Rectal smooth muscle tissue (tissue), 1 donor: ENCODE measurements around the gene L3MBTL4.

ENCODE experiments used
- H3K27ac ChIP-seq: one replicate; pipeline ENCODE4 v1.7.0; 2013; ENCODE audit warnings: low read depth, low read length, inconsistent platforms
- H3K27me3 ChIP-seq: one replicate; pipeline ENCODE4 v1.7.0; 2013; ENCODE audit warnings: low read length; ENCODE audit not compliant: control insufficient read depth, insufficient read depth
- H3K36me3 ChIP-seq: one replicate; pipeline ENCODE4 v1.7.0; 2013; ENCODE audit warnings: low read length; ENCODE audit not compliant: control insufficient read depth, insufficient read depth
- H3K4me1 ChIP-seq: one replicate; pipeline ENCODE4 v1.7.0; 2013; ENCODE audit warnings: low read length; ENCODE audit not compliant: control insufficient read depth, insufficient read depth
- H3K4me3 ChIP-seq: one replicate; pipeline ENCODE4 v1.7.0; 2013; ENCODE audit warnings: low read length
- H3K9ac ChIP-seq: one replicate; pipeline ENCODE4 v1.7.0; 2013; ENCODE audit warnings: low read length

Gene L3MBTL4

GRCh38 chr18:6132751-6133368 is 281.9 kb downstream of the L3MBTL4 start:
- H3K36me3 ChIP-seq: no peaks in the 10 kb centered on the region
- no peaks in the 10 kb centered on the region for H3K4me1 ChIP-seq
- H3K4me3 ChIP-seq: no peak overlapping the region
- H3K27me3 ChIP-seq: no peaks in the 10 kb centered on the region
- no peak overlapping the region for H3K9ac ChIP-seq
- H3K27ac ChIP-seq: no peak overlapping the region

GRCh38 chr18:6120820-6121279 is 293.9 kb downstream of the L3MBTL4 start:
- H3K36me3 ChIP-seq: no peaks in the 10 kb centered on the region
- H3K27ac ChIP-seq: no peak overlapping the region
- H3K9ac ChIP-seq: no peak overlapping the region
- no peak overlapping the region for H3K4me3 ChIP-seq
- no peaks in the 10 kb centered on the region for H3K27me3 ChIP-seq
- H3K4me1 ChIP-seq: no peaks in the 10 kb centered on the region

- no peaks in the 10 kb centered on the region for H3K4me1 ChIP-seq
- no peak overlapping the region for H3K9ac ChIP-seq
- no peak overlapping the region for H3K4me3 ChIP-seq
- H3K27me3 ChIP-seq: no peaks in the 10 kb centered on the region
- H3K27ac ChIP-seq: no peak overlapping the region
- no peaks in the 10 kb centered on the region for H3K36me3 ChIP-seq
These were observed 294.9 kb downstream of the L3MBTL4 start for GRCh38 chr18:6119761-6120160.

- Histone ChIP-seq H3K36me3 (no peaks in the 10 kb centered on the region), H3K27ac (no peak overlapping the region), H3K4me1 (no peaks in the 10 kb centered on the region), H3K4me3 (no peak overlapping the region), H3K27me3 (no peaks in the 10 kb centered on the region), H3K9ac (no peak overlapping the region)
These were observed 296.6 kb downstream of the L3MBTL4 start for GRCh38 chr18:6118080-6118479.

- Histone ChIP-seq H3K27me3 (no peaks in the 10 kb centered on the region), H3K36me3 (no peaks in the 10 kb centered on the region), H3K9ac (no peak overlapping the region), H3K27ac (no peak overlapping the region), H3K4me3 (no peak overlapping the region), H3K4me1 (no peaks in the 10 kb centered on the region)
These were observed 299.0 kb downstream of the L3MBTL4 start for GRCh38 chr18:6115710-6116109.

GRCh38 chr18:6113650-6114049 is 301.1 kb downstream of the L3MBTL4 start:
- H3K4me1 ChIP-seq: no peaks in the 10 kb centered on the region
- H3K27me3 ChIP-seq: no peaks in the 10 kb centered on the region
- H3K36me3 ChIP-seq: no peaks in the 10 kb centered on the region
- no peak overlapping the region for H3K27ac ChIP-seq
- no peak overlapping the region for H3K9ac ChIP-seq
- no peak overlapping the region for H3K4me3 ChIP-seq

- Histone ChIP-seq H3K4me3 (no peak overlapping the region), H3K4me1 (no peaks in the 10 kb centered on the region), H3K27ac (no peak overlapping the region), H3K36me3 (no peaks in the 10 kb centered on the region), H3K9ac (no peak overlapping the region), H3K27me3 (no peaks in the 10 kb centered on the region)
These were observed 303.0 kb downstream of the L3MBTL4 start for GRCh38 chr18:6111726-6112125.

- H3K27me3 ChIP-seq: no peaks in the 10 kb centered on the region
- H3K27ac ChIP-seq: no peak overlapping the region
These were observed 305.0 kb downstream of the L3MBTL4 start for GRCh38 chr18:6109743-6110142.

GRCh38 chr18:6107794-6108193 is 306.9 kb downstream of the L3MBTL4 start:
- Histone ChIP-seq H3K4me1 (no peaks in the 10 kb centered on the region), H3K36me3 (no peaks in the 10 kb centered on the region), H3K27me3 (no peaks in the 10 kb centered on the region), H3K27ac (no peak overlapping the region), H3K9ac (no peak overlapping the region), H3K4me3 (no peak overlapping the region)

More at GRCh38 chr18:6109743-6110142, 305.0 kb downstream of the L3MBTL4 start:
- H3K36me3 ChIP-seq: no peaks in the 10 kb centered on the region
- H3K4me1 ChIP-seq: no peaks in the 10 kb centered on the region
- H3K4me3 ChIP-seq: no peak overlapping the region
- H3K9ac ChIP-seq: no peak overlapping the region

- Histone ChIP-seq H3K27ac (no peak overlapping the region), H3K36me3 (no peaks in the 10 kb centered on the region), H3K4me3 (no peak overlapping the region), H3K27me3 (no peaks in the 10 kb centered on the region), H3K9ac (no peak overlapping the region), H3K4me1 (no peaks in the 10 kb centered on the region)
These were observed 308.5 kb downstream of the L3MBTL4 start for GRCh38 chr18:6106091-6106685.

- no peak overlapping the region for H3K27ac ChIP-seq
- H3K36me3 ChIP-seq: no peaks in the 10 kb centered on the region
- H3K9ac ChIP-seq: no peak overlapping the region
- H3K4me3 ChIP-seq: no peak overlapping the region
- no peaks in the 10 kb centered on the region for H3K27me3 ChIP-seq
- H3K4me1 ChIP-seq: no peaks in the 10 kb centered on the region
These were observed 311.0 kb downstream of the L3MBTL4 start for GRCh38 chr18:6103741-6104140.

GRCh38 chr18:6096730-6097129 is 318.0 kb downstream of the L3MBTL4 start:
- no peak overlapping the region for H3K9ac ChIP-seq
- no peaks in the 10 kb centered on the region for H3K4me1 ChIP-seq
- H3K27ac ChIP-seq: no peak overlapping the region

GRCh38 chr18:6088432-6088831 is 326.3 kb downstream of the L3MBTL4 start:
- Histone ChIP-seq H3K36me3 (no peaks in the 10 kb centered on the region), H3K27me3 (no peaks in the 10 kb centered on the region), H3K4me1 (no peaks in the 10 kb centered on the region), H3K27ac (no peak overlapping the region), H3K4me3 (no peak overlapping the region), H3K9ac (no peak overlapping the region)

More at GRCh38 chr18:6096730-6097129, 318.0 kb downstream of the L3MBTL4 start:
- Histone ChIP-seq H3K36me3 (no peaks in the 10 kb centered on the region), H3K27me3 (no peaks in the 10 kb centered on the region), H3K4me3 (no peak overlapping the region)
